ENCODE data around the gene PIWIL4. TPM values are rescaled to one million over a fixed set of nuclear protein-coding genes. Genes with fewer than 3 reads are reported as not detected.

The PIWIL4 gene
- 16.0 TPM for polyA plus RNA-seq
- long read RNA-seq, donor 1 = 0 reads
- long read RNA-seq, donor 2, partial matches to known transcripts = 0 of 1 reads
- long read RNA-seq, donor 2, other reads (novel, unspliced or antisense) = 0 of 1 reads
- long read RNA-seq, donor 3 = 0 reads
- long read RNA-seq, donor 4 = 0 reads
- long read RNA-seq, donor 5 = 0 reads
- long read RNA-seq, donor 6 = 0 reads
- long read RNA-seq, donor 7 = 0 reads
- long read RNA-seq, donor 8 = 0 reads
- long read RNA-seq, donor 9 = 0 reads
- long read RNA-seq, donor 10 = 0 reads
- long read RNA-seq, donor 11, partial matches to known transcripts = 0 of 1 reads
- long read RNA-seq, donor 11, other reads (novel, unspliced or antisense) = 0 of 1 reads

DNA sequence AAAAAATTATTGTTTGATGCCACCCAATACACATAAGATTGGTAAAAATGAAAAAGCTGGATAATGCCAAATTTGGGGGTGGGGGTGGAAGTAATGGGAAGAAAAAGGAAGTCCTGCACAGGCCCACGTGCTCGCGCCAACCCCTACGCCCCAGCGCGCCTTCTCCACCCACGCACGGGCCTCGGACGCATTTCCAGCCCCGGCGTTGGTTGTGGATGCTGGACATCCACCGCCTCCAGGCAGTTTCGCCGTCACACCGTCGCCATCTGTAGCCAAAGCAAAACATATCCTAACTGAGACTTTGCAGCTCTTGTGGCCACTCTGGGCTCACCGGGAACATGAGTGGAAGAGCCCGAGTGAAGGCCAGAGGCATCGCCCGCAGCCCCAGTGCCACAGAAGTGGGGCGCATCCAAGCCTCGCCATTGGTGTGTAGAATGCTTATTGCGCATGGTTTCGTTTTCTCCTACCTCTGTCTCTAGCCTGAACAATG lies at the start of gene PIWIL4:
Gene PIWIL4, plus strand, starts transcription at position 188 of the 490 bp plus-strand sequence. Its CDS starts 151 bp downstream, at position 339.
- Histone ChIP-seq H3K9me3 (ENCODE audit: control insufficient read depth, low read depth, low read length) (peaks cover 4% of the 10 kb centered on the region), H3K27me3 (ENCODE audit: control insufficient read depth, insufficient read depth, low read length) (no peaks in the 10 kb centered on the region), H3K4me3 (ENCODE audit: low read length) (no peak within 1 kb of the TSS), H3K4me1 (ENCODE audit: control insufficient read depth, insufficient read depth, low read length) (peaks cover 8% of the 10 kb centered on the region), H3K36me3 (ENCODE audit: control insufficient read depth, insufficient read depth, low read length) (no peaks in the 10 kb centered on the region), H3K27ac (ENCODE audit: low read length) (no peak within 1 kb of the TSS)
- no CpG with 5 or more reads among the region's 25 CpGs for WGBS (ENCODE audit: insufficient coverage, low lambda C conversion rate)
- DNase-seq = no peak

DNA sequence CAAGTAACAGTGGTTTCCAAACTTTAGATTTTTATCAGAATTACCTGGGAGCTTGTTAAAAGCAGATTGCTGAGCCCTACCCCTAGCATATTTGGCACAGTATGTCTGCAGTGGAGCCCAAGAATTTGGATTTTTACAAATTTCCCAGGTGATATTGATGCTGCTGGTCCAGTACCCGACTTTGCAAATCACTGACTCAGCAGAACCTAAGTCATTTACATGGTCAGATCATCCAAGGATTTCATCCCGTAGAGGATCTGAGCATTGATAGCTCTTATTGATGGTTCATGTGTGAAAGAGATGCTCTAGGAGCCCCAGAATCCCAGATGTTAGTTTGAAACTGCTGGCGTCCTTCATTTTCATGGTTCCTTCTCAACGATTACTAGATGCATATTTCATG lies 48.9 kb upstream of the PIWIL4 start:
- no peaks in the 10 kb centered on the region for H3K27me3 ChIP-seq (ENCODE audit: control insufficient read depth, insufficient read depth, low read length)
- WGBS (ENCODE audit: insufficient coverage, low lambda C conversion rate) = 90% methylated on average over 2 of the region's 4 CpGs
- no peak overlapping the region for H3K4me3 ChIP-seq (ENCODE audit: low read length)
- no peaks in the 10 kb centered on the region for H3K36me3 ChIP-seq (ENCODE audit: control insufficient read depth, insufficient read depth, low read length)
- H3K27ac ChIP-seq (ENCODE audit: low read length) = no peak overlapping the region
- peaks cover 7% of the 10 kb centered on the region for H3K4me1 ChIP-seq (ENCODE audit: control insufficient read depth, insufficient read depth, low read length)
- H3K9me3 ChIP-seq (ENCODE audit: control insufficient read depth, low read depth, low read length) = no peaks in the 10 kb centered on the region
- DNase-seq = no peak

DNA sequence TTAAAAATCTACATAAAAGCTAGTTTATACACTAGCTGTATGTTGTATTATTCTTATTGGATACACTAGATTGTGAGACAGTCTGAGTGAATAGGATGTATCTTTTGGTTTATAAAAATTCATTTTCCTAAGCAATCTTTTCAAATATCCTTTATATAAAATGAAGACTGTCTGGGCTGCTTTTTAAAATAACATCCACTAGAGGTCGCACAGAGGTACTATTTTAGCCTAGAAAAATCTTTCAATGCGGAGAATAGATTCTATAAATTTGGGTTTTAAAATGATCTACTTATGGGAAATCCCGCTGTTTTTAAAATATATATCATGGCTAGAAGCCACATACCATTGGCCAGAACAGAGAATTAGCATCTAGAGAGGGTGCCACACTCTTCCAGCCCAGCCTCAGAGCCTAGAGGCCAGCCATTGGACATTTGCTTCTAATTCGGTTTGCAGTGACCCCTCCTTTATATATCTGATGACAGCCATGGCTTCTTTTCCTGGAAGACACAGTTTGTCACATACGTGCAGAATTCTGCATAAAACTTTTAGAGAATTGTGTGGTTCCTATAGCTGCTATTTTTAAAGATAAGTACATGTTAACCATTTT lies 47.6 kb upstream of the PIWIL4 start:
- H3K27ac ChIP-seq (ENCODE audit: low read length) = no peak overlapping the region
- H3K4me1 ChIP-seq (ENCODE audit: control insufficient read depth, insufficient read depth, low read length) = peaks cover 3% of the 10 kb centered on the region
- H3K4me3 ChIP-seq (ENCODE audit: low read length) = no peak overlapping the region
- DNase-seq = no peak
- no peaks in the 10 kb centered on the region for H3K9me3 ChIP-seq (ENCODE audit: control insufficient read depth, low read depth, low read length)
- no peaks in the 10 kb centered on the region for H3K27me3 ChIP-seq (ENCODE audit: control insufficient read depth, insufficient read depth, low read length)
- H3K36me3 ChIP-seq (ENCODE audit: control insufficient read depth, insufficient read depth, low read length) = no peaks in the 10 kb centered on the region
- no CpG with 5 or more reads among the region's 5 CpGs for WGBS (ENCODE audit: insufficient coverage, low lambda C conversion rate)

DNA sequence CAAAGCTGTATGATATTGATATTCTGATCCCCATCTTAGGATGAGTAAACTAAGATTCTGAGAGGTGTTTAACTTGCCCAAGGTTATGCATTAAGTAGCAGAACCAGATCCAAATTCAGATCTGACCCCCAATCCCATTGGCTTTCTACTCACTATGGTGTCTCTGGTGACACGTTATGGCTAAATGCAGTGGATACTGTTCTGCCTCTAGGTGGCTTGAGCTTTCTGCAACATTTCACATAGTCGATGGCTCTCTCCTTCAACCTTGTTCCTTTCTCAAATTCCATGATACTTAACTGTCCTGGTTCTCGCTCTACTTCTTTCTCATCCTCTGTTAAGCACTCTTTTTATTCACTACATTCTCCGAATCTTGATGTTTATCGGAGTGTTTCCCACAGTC lies 45.5 kb upstream of the PIWIL4 start:
- no peak for DNase-seq
- no peak overlapping the region for H3K27ac ChIP-seq (ENCODE audit: low read length)
- H3K4me1 ChIP-seq (ENCODE audit: control insufficient read depth, insufficient read depth, low read length) = peaks cover 8% of the 10 kb centered on the region
- H3K36me3 ChIP-seq (ENCODE audit: control insufficient read depth, insufficient read depth, low read length) = no peaks in the 10 kb centered on the region
- H3K27me3 ChIP-seq (ENCODE audit: control insufficient read depth, insufficient read depth, low read length) = no peaks in the 10 kb centered on the region
- no peaks in the 10 kb centered on the region for H3K9me3 ChIP-seq (ENCODE audit: control insufficient read depth, low read depth, low read length)
- WGBS (ENCODE audit: insufficient coverage, low lambda C conversion rate) = 77% methylated on average over 4 of the region's 5 CpGs
- H3K4me3 ChIP-seq (ENCODE audit: low read length) = no peak overlapping the region

DNA sequence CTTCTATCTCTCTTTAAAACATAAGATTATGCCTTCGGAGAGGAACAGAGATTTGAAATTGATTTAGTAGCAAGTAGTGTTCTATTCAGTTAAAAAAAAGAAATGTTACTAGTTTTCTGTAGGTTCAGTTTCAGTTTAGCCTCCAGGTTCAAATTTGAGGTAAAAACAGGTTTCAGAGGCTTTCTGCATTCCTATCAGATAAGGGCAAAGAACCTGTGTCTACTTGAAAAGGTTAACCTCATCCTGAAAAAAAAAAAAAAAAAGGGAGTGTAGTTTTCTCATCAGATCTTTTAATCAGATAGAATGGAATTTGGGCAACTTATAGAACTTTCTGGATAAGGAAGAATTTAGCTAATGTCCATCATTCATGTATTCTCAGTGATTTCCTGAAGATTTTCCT lies 42.8 kb upstream of the PIWIL4 start:
- no peaks in the 10 kb centered on the region for H3K27me3 ChIP-seq (ENCODE audit: control insufficient read depth, insufficient read depth, low read length)
- no peak for DNase-seq
- H3K36me3 ChIP-seq (ENCODE audit: control insufficient read depth, insufficient read depth, low read length) = no peaks in the 10 kb centered on the region
- WGBS (ENCODE audit: insufficient coverage, low lambda C conversion rate) = 91% methylated on average over 1 of the region's 1 CpG
- H3K27ac ChIP-seq (ENCODE audit: low read length) = no peak overlapping the region
- peaks cover 8% of the 10 kb centered on the region for H3K4me1 ChIP-seq (ENCODE audit: control insufficient read depth, insufficient read depth, low read length)
- H3K4me3 ChIP-seq (ENCODE audit: low read length) = no peak overlapping the region
- H3K9me3 ChIP-seq (ENCODE audit: control insufficient read depth, low read depth, low read length) = no peaks in the 10 kb centered on the region

DNA sequence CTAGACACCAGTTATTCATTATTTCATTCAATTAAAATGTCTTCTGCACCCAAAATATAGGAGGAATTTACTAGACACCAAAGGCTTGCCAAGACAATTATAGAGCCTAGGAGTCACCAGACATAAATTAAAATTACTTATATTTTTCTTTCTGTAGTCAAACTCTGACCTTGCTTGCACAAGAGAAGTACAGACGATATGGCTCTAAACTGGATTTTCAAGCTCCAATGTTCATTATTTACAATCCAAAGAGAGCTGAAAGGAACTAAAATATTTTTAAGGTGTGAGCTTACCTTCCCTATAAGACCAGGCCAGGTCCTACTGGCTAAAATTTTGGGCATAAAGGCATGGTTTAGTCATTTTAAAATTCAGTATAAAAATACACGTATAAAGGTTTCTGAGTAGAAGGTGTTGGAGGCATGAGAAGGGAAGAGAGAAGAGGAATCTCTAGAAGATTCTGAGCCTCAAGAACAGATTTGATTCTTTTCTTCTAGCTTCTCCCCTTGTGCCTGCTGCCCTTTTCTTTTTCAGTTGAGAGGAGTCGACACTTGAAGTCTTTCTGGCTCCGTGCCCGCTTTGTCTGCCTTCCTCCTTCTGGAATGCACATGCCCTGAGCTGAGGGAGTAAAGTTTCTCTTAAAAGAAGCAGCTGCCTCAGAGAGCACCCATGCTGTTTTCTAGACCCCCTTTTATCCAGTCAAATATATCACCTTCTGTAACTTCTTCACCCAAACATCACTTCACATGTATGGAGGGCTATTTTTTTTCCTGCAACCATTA lies 41.4 kb upstream of the PIWIL4 start:
- H3K4me1 ChIP-seq (ENCODE audit: control insufficient read depth, insufficient read depth, low read length) = peaks cover 5% of the 10 kb centered on the region
- no CpG with 5 or more reads among the region's 5 CpGs for WGBS (ENCODE audit: insufficient coverage, low lambda C conversion rate)
- H3K36me3 ChIP-seq (ENCODE audit: control insufficient read depth, insufficient read depth, low read length) = no peaks in the 10 kb centered on the region
- H3K9me3 ChIP-seq (ENCODE audit: control insufficient read depth, low read depth, low read length) = no peaks in the 10 kb centered on the region
- no peak overlapping the region for H3K4me3 ChIP-seq (ENCODE audit: low read length)
- H3K27ac ChIP-seq (ENCODE audit: low read length) = no peak overlapping the region
- H3K27me3 ChIP-seq (ENCODE audit: control insufficient read depth, insufficient read depth, low read length) = no peaks in the 10 kb centered on the region
- peak in 1 of 2 donors; percentile 52 for DNase-seq

DNA sequence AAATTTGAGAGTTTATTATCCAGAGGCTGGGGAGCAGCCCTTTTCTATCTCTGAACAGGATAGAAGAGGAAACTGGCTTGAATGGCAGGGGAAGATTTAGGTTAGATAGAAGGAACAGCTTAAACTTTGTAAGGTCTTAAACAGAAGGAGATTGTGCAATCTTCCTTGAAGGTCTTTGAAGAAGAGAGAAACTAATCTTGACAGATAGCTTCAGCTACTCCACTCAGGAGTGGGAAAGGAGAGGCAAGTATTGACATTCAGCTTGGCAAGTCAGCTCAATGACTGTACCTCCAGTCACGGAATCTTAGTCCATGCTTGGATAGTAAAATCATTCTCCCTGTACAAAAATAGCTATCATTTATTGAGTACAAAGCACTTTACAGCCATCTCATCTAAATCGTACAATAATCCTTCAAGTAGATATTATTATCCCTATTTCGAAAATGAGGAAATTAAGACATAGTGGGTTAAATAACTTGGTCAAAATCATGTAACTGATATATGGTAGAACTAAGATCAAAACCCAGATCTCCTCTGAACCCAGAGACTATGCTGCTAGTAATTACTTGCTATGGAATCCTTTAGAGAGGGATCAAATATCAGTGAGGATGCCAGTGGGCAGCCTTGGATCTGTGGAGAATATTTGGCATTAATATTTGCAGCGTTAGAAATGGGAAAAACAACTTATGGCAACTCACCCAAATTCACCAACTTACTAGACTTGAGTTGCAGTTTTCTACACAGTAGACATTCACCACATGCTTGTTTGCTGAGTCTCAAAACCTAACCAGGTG lies 40.3 kb upstream of the PIWIL4 start:
- Histone ChIP-seq H3K27me3 (ENCODE audit: control insufficient read depth, insufficient read depth, low read length) (no peaks in the 10 kb centered on the region), H3K9me3 (ENCODE audit: control insufficient read depth, low read depth, low read length) (no peaks in the 10 kb centered on the region), H3K27ac (ENCODE audit: low read length) (no peak overlapping the region), H3K4me3 (ENCODE audit: low read length) (no peak overlapping the region), H3K36me3 (ENCODE audit: control insufficient read depth, insufficient read depth, low read length) (no peaks in the 10 kb centered on the region), H3K4me1 (ENCODE audit: control insufficient read depth, insufficient read depth, low read length) (peaks cover 5% of the 10 kb centered on the region)
- no peak for DNase-seq
- 100% methylated on average over 2 of the region's 4 CpGs for WGBS (ENCODE audit: insufficient coverage, low lambda C conversion rate)

DNA sequence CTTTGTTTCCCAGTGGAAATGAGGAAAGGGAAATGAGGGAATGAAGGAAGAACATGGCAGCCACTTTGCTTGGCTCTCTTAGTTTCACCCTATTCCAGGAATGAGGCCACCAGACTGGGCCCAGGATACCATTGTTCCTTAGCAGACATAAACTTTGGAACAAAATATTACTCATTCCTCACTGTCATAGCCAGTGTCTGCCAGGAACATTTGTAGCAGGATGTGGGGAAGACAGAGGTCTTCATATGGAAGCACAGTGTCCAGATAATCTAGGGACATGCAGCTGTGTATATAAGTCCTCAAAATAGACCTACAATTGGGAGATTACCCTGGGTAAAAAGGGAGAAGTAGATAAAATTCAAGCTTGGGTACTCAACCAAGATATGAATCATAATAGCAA lies 38.6 kb upstream of the PIWIL4 start:
- Histone ChIP-seq H3K36me3 (ENCODE audit: control insufficient read depth, insufficient read depth, low read length) (no peaks in the 10 kb centered on the region), H3K9me3 (ENCODE audit: control insufficient read depth, low read depth, low read length) (no peaks in the 10 kb centered on the region), H3K27ac (ENCODE audit: low read length) (no peak overlapping the region), H3K27me3 (ENCODE audit: control insufficient read depth, insufficient read depth, low read length) (no peaks in the 10 kb centered on the region), H3K4me3 (ENCODE audit: low read length) (no peak overlapping the region), H3K4me1 (ENCODE audit: control insufficient read depth, insufficient read depth, low read length) (peaks cover 5% of the 10 kb centered on the region)
- no peak for DNase-seq

DNA sequence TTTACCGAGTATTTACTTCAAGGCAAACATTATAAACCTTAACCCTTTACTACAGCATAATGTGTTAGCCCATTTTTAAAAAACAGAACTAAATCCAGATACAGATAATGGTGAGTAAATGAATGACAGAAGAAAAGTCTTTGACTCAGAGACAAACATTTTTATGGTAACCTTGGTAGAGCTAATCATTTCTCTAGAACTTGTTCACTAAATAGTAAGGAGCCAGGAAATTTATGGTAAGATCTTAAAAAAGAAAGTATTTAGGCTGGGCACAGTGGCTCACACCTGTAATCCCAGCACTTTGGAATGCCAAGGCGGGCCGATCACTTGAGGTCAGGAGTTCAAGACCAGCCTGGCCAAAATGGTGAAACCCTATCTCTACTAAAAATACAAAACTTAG lies 35.0 kb upstream of the PIWIL4 start:
- no peaks in the 10 kb centered on the region for H3K27me3 ChIP-seq (ENCODE audit: control insufficient read depth, insufficient read depth, low read length)
- no peaks in the 10 kb centered on the region for H3K36me3 ChIP-seq (ENCODE audit: control insufficient read depth, insufficient read depth, low read length)
- peaks cover 14% of the 10 kb centered on the region for H3K4me1 ChIP-seq (ENCODE audit: control insufficient read depth, insufficient read depth, low read length)
- H3K9me3 ChIP-seq (ENCODE audit: control insufficient read depth, low read depth, low read length) = no peaks in the 10 kb centered on the region
- WGBS (ENCODE audit: insufficient coverage, low lambda C conversion rate) = 50% methylated on average over 1 of the region's 3 CpGs
- no peak overlapping the region for H3K27ac ChIP-seq (ENCODE audit: low read length)
- no peak overlapping the region for H3K4me3 ChIP-seq (ENCODE audit: low read length)
- DNase-seq = no peak

DNA sequence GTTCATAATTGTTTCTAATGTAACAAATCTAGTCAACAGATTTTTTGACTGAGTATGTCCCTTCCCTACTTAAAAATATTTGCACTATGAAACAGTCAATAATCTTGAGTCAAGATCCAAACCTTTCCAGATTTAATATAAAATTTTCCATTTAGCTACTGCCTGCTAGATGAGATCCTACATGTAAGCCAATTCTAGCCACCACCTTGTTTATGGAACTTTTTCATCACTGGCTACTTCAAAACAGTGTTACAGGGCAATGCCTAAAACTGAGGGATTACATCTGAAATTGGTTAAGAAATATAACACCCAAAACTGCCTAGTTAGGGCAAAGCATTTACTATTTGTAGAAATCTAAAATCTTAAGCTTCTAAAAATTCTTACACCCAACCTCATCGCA lies 34.0 kb upstream of the PIWIL4 start:
- Histone ChIP-seq H3K4me1 (ENCODE audit: control insufficient read depth, insufficient read depth, low read length) (peaks cover 14% of the 10 kb centered on the region), H3K27ac (ENCODE audit: low read length) (no peak overlapping the region), H3K4me3 (ENCODE audit: low read length) (no peak overlapping the region), H3K27me3 (ENCODE audit: control insufficient read depth, insufficient read depth, low read length) (no peaks in the 10 kb centered on the region), H3K9me3 (ENCODE audit: control insufficient read depth, low read depth, low read length) (no peaks in the 10 kb centered on the region), H3K36me3 (ENCODE audit: control insufficient read depth, insufficient read depth, low read length) (no peaks in the 10 kb centered on the region)
- no peak for DNase-seq
- WGBS (ENCODE audit: insufficient coverage, low lambda C conversion rate) = no CpG with 5 or more reads among the region's 1 CpG
